ENCODE measurements around the gene PRKG2. TPM values are rescaled to one million over a fixed set of nuclear protein-coding genes. Genes with fewer than 3 reads are reported as not detected.

The PRKG2 gene
- total RNA-seq, 1 experiment from 2014 or later, result not detected

- in situ Hi-C loops (cut with HindIII; ENCODE audit: low pct_unique_long_range_greater_than_20kb, low sequenced_read_pairs), result no loop called here
- no peak for DNase-seq (ENCODE audit: low read depth, low spot score)
Measured at GRCh38 chr4:81136161-81136905, 78.7 kb downstream of the PRKG2 start.

GRCh38 chr4:81135501-81135900 is 79.5 kb downstream of the PRKG2 start:
- DNase-seq (ENCODE audit: low read depth, low spot score), result no peak
- in situ Hi-C loops (cut with HindIII; ENCODE audit: low pct_unique_long_range_greater_than_20kb, low sequenced_read_pairs), result no loop called here

- no peak for DNase-seq (ENCODE audit: low read depth, low spot score)
- in situ Hi-C loops (cut with HindIII; ENCODE audit: low pct_unique_long_range_greater_than_20kb, low sequenced_read_pairs), result no loop called here
Measured at GRCh38 chr4:81131563-81131962, 83.5 kb downstream of the PRKG2 start.

GRCh38 chr4:81131066-81131465 is 84.0 kb downstream of the PRKG2 start:
- DNase-seq (ENCODE audit: low read depth, low spot score), result no peak
- in situ Hi-C loops (cut with HindIII; ENCODE audit: low pct_unique_long_range_greater_than_20kb, low sequenced_read_pairs), result no loop called here

GRCh38 chr4:81130569-81130968 is 84.5 kb downstream of the PRKG2 start:
- in situ Hi-C loops (cut with HindIII; ENCODE audit: low pct_unique_long_range_greater_than_20kb, low sequenced_read_pairs), result no loop called here
- no peak for DNase-seq (ENCODE audit: low read depth, low spot score)

GRCh38 chr4:81120055-81120454 is 95.0 kb downstream of the PRKG2 start:
- in situ Hi-C loops (cut with HindIII; ENCODE audit: low pct_unique_long_range_greater_than_20kb, low sequenced_read_pairs), result no loop called here
- no peak for DNase-seq (ENCODE audit: low read depth, low spot score)

GRCh38 chr4:81118086-81118485 is 96.9 kb downstream of the PRKG2 start:
- DNase-seq (ENCODE audit: low read depth, low spot score), result no peak
- in situ Hi-C loops (cut with HindIII; ENCODE audit: low pct_unique_long_range_greater_than_20kb, low sequenced_read_pairs), result no loop called here

GRCh38 chr4:81116566-81116965 is 98.5 kb downstream of the PRKG2 start:
- DNase-seq (ENCODE audit: low read depth, low spot score), result no peak
- in situ Hi-C loops (cut with HindIII; ENCODE audit: low pct_unique_long_range_greater_than_20kb, low sequenced_read_pairs), result no loop called here

GRCh38 chr4:81113024-81113423 is 102.0 kb downstream of the PRKG2 start:
- DNase-seq (ENCODE audit: low read depth, low spot score), result no peak
- in situ Hi-C loops (cut with HindIII; ENCODE audit: low pct_unique_long_range_greater_than_20kb, low sequenced_read_pairs), result no loop called here

- in situ Hi-C loops (cut with HindIII; ENCODE audit: low pct_unique_long_range_greater_than_20kb, low sequenced_read_pairs), result no loop called here
- DNase-seq (ENCODE audit: low read depth, low spot score), result no peak
Measured at GRCh38 chr4:81109356-81109755, 105.7 kb downstream of the PRKG2 start.

- in situ Hi-C loops (cut with HindIII; ENCODE audit: low pct_unique_long_range_greater_than_20kb, low sequenced_read_pairs), result no loop called here
- DNase-seq (ENCODE audit: low read depth, low spot score), result no peak
Measured at GRCh38 chr4:81106150-81106549, 108.9 kb downstream of the PRKG2 start.

- DNase-seq (ENCODE audit: low read depth, low spot score), result no peak
- in situ Hi-C loops (cut with HindIII; ENCODE audit: low pct_unique_long_range_greater_than_20kb, low sequenced_read_pairs), result no loop called here
Measured at GRCh38 chr4:81102107-81102506, 112.9 kb downstream of the PRKG2 start.

- DNase-seq (ENCODE audit: low read depth, low spot score), result no peak
- in situ Hi-C loops (cut with HindIII; ENCODE audit: low pct_unique_long_range_greater_than_20kb, low sequenced_read_pairs), result no loop called here
Measured at GRCh38 chr4:81096566-81096965, 118.5 kb downstream of the PRKG2 start.

- in situ Hi-C loops (cut with HindIII; ENCODE audit: low pct_unique_long_range_greater_than_20kb, low sequenced_read_pairs), result no loop called here
Measured at GRCh38 chr4:81095389-81095788, 119.6 kb downstream of the PRKG2 start.

GRCh38 chr4:81093720-81094401 is 121.2 kb downstream of the PRKG2 start:
- in situ Hi-C loops (cut with HindIII; ENCODE audit: low pct_unique_long_range_greater_than_20kb, low sequenced_read_pairs), result no loop called here
- no peak for DNase-seq (ENCODE audit: low read depth, low spot score)

More at GRCh38 chr4:81095389-81095788, 119.6 kb downstream of the PRKG2 start:
- no peak for DNase-seq (ENCODE audit: low read depth, low spot score)

GRCh38 chr4:81085979-81086378 is 129.0 kb downstream of the PRKG2 start:
- in situ Hi-C loops (cut with HindIII; ENCODE audit: low pct_unique_long_range_greater_than_20kb, low sequenced_read_pairs), result no loop called here
- DNase-seq (ENCODE audit: low read depth, low spot score), result no peak

GRCh38 chr4:81085291-81085690 is 129.7 kb downstream of the PRKG2 start:
- no peak for DNase-seq (ENCODE audit: low read depth, low spot score)
- in situ Hi-C loops (cut with HindIII; ENCODE audit: low pct_unique_long_range_greater_than_20kb, low sequenced_read_pairs), result no loop called here

GRCh38 chr4:81084634-81085033 is 130.4 kb downstream of the PRKG2 start:
- in situ Hi-C loops (cut with HindIII; ENCODE audit: low pct_unique_long_range_greater_than_20kb, low sequenced_read_pairs), result no loop called here

GRCh38 chr4:81084029-81084428 is 131.0 kb downstream of the PRKG2 start:
- no peak for DNase-seq (ENCODE audit: low read depth, low spot score)
- in situ Hi-C loops (cut with HindIII; ENCODE audit: low pct_unique_long_range_greater_than_20kb, low sequenced_read_pairs), result no loop called here

More at GRCh38 chr4:81084634-81085033, 130.4 kb downstream of the PRKG2 start:
- no peak for DNase-seq (ENCODE audit: low read depth, low spot score)

Measured in SK-MEL-5 (cell line).